IPS-20b (cell line): ENCODE data around the gene PDS5A.
"Not testable (repeated sequence)": the region's sequence is repeated elsewhere in the genome, so short reads cannot be mapped to it uniquely, and the experiment has no call there.

Experiments used
- H3K27ac ChIP-seq: one replicate; pipeline ENCODE4 v1.5.1; 2013; ENCODE audit warnings: low read length
- H3K27me3 ChIP-seq: 2 replicates; pipeline ENCODE4 v1.6.1; 2013; ENCODE audit warnings: mild to moderate bottlenecking, low read length, inconsistent platforms; ENCODE audit not compliant: insufficient read depth
- H3K36me3 ChIP-seq: 2 replicates; pipeline ENCODE4 v1.6.1; 2013; ENCODE audit warnings: low read depth, mild to moderate bottlenecking, inconsistent platforms, low read length, moderate library complexity; ENCODE audit not compliant: insufficient read depth
- H3K4me1 ChIP-seq: 2 replicates; pipeline ENCODE4 v1.6.1; 2013; ENCODE audit warnings: mild to moderate bottlenecking, control low read depth, inconsistent platforms, low read length, moderate library complexity; ENCODE audit not compliant: insufficient read depth
- H3K4me3 ChIP-seq: 2 replicates; pipeline ENCODE4 v1.5.1; 2013; ENCODE audit warnings: mild to moderate bottlenecking, low read length, inconsistent platforms
- H3K9ac ChIP-seq: 2 replicates; pipeline ENCODE4 v1.6.1; 2013; ENCODE audit warnings: low read depth, mild to moderate bottlenecking, inconsistent platforms, low read length, moderate library complexity
- H3K9me3 ChIP-seq: 2 replicates; pipeline ENCODE4 v1.6.1; 2013; ENCODE audit warnings: mild to moderate bottlenecking, low read depth, low read length, inconsistent platforms; ENCODE audit not compliant: insufficient read depth

Gene PDS5A

DNA sequence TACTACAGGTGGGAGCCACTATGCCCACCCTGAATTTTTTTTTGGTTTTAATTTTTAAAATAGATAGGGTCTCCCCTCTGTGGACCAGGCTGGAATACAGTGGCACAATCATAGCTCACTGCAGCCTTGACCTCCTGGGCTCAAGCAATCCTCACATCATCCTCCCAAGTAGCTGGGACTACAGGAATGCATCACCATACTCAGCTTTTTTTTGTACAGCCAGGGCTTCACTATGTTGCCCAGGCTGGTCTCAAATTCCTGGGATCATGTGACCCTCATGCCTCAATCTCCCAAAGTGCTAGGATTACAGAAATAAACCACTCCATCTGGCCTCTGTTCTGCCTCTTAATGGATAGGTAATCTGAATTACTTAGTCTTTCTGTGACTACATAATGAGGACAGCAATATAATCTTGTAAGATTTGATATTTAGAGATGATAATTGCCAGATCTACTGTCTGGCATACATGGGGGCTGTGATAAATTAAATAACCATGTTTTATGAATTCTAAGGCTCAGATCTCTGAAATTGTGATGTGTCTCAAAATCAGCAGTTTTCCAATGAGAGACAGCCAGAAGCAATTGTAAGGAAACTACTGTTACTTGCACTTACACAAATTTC is 26.7 kb downstream of the PDS5A start:
- H3K36me3 ChIP-seq, result no peaks in the 10 kb centered on the region
- no peaks in the 10 kb centered on the region for H3K27me3 ChIP-seq
- H3K9ac ChIP-seq, result no peak overlapping the region
- H3K27ac ChIP-seq, result no peak overlapping the region
- no peak overlapping the region for H3K4me3 ChIP-seq
- H3K9me3 ChIP-seq, result no peaks in the 10 kb centered on the region
- peaks cover 6% of the 10 kb centered on the region; the same call in 1 of the 2 replicates for H3K4me1 ChIP-seq

DNA sequence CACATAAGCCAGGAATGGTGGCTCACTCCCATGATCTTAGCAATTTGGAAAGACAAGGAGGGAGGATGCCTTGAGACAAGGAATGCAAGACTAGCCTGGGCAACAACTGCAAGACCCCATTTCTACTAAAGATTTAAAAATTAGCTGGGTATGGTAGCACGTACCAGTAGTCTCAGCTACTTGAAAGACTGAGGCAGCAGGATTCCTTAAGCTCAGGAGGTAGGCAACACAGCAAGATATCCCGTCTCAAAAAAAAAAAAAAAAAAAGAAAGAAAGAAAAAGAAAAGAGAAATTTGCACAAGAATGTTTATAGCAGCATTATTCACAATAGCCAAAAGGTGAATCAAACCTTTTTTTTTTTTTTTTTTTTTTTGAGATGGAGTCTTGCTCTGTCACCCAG is 29.7 kb downstream of the PDS5A start:
- Histone ChIP-seq H3K9ac (no peak overlapping the region), H3K4me1 (peaks cover 6% of the 10 kb centered on the region; the same call in 1 of the 2 replicates), H3K9me3 (no peaks in the 10 kb centered on the region), H3K27ac (no peak overlapping the region), H3K27me3 (no peaks in the 10 kb centered on the region), H3K4me3 (peak overlapping the region; percentile 29; the same call in 1 of the 2 replicates), H3K36me3 (no peaks in the 10 kb centered on the region)

- Histone ChIP-seq H3K36me3 (no peaks in the 10 kb centered on the region), H3K9me3 (no peaks in the 10 kb centered on the region), H3K27ac (no peak overlapping the region), H3K9ac (no peak overlapping the region), H3K4me3 (no peak overlapping the region), H3K4me1 (peaks cover 6% of the 10 kb centered on the region; the same call in 1 of the 2 replicates), H3K27me3 (no peaks in the 10 kb centered on the region)
Observed at GRCh38 chr4:39947417-39947816, 30.3 kb downstream of the PDS5A start.

DNA sequence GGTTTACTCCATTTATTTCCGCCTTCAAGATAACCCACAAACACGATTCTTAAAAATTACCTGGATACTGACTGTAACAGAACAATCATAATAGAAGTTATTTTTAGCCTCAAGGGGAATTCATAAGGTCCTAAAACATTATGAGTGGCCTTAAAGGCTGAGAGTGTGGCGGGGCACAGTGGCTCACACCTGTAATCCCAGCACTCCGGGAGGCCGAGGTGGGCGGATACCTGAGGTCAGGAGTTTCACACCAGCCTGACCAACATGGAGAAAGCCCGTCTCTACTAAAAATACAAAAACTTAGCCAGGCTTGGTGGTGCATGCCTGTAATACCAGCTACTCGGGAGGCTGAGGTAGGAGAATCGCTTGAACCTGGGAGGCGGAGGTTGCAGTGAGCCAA is 33.5 kb downstream of the PDS5A start:
- H3K9ac ChIP-seq, H3K27me3 ChIP-seq, H3K36me3 ChIP-seq, H3K4me1 ChIP-seq, H3K9me3 ChIP-seq, H3K27ac ChIP-seq, H3K4me3 ChIP-seq: not testable (repeated sequence)

DNA sequence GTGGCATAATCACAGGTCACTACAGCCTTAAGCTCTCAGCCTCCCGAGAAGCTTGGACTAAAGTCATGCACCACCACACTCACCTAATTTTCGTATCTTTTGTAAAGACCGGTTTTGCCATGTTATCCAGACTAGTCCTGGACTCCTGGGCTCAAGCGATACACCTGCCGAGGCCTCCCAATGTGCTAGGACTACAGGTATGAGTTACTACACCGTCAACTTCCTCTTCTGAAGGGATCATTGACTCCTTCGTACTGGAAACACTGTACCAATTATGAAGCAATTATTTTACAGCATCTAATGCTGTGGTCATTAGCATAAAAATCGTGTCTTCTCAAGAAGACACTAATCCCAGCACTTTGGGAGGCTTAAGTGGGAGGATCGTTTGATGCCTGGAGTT is 35.2 kb downstream of the PDS5A start:
- Histone ChIP-seq H3K27me3 (no peaks in the 10 kb centered on the region), H3K4me1 (peaks cover 1% of the 10 kb centered on the region; the same call in 1 of the 2 replicates), H3K36me3 (no peaks in the 10 kb centered on the region; the same call in 1 of the 2 replicates), H3K27ac (no peak overlapping the region), H3K9ac (no peak overlapping the region), H3K4me3 (no peak overlapping the region), H3K9me3 (no peaks in the 10 kb centered on the region)

DNA sequence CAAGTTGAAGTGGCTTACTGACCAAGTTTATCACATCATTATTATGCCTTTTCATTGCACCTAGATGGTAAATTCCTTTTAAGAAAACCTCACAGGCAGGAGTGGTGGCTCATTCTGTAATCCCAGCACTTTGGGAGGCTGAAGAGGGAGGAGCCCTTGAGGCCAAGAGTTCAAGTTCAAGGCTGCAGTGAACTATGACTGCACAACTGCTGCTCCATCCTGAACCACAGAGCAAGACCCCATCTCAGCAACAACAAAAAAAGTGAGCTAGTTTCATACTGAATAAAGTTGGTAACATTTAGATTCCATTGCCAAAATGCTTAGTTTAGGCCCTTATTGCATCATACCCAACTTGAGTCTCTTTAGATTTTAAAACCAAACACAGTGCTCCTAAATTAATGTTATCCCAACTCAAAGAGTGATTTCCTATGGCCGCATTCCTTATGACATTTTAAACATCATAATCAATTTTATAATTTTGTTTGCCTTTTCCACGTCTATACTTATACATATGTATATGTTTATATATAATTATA is 36.0 kb downstream of the PDS5A start:
- H3K36me3 ChIP-seq, result no peaks in the 10 kb centered on the region; the same call in 1 of the 2 replicates
- H3K4me1 ChIP-seq, result peaks cover 5% of the 10 kb centered on the region
- no peak overlapping the region for H3K27ac ChIP-seq
- H3K4me3 ChIP-seq, result no peak overlapping the region
- H3K9me3 ChIP-seq, result no peaks in the 10 kb centered on the region
- no peak overlapping the region for H3K9ac ChIP-seq
- H3K27me3 ChIP-seq, result no peaks in the 10 kb centered on the region

DNA sequence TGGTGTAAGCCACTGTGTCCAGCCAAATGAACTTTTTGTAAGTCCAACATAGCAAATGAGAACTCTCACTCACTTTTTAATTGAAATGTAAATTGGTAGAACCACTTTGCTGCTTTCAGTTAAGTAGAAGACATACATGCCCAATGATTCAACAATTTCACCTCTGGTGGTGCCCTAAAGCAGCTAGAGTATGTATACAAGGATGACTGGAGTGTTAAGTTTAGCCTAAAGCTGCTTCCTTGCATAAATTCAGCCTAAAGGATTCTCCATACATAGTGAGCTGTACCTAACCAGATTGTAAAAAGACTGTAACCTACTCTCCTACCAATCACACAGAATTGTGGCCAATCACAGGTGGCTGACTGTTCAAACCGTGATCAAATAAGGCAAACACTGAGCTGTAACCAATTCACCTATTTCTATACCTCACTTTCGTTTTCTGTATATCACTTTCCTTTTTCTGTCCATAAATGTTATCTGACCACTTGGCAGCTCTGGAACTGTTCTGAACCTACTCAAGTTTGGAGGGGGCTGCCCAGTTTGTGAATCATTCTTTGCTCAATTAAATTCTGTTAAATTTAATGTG is 39.9 kb downstream of the PDS5A start:
- Histone ChIP-seq H3K36me3 (no peaks in the 10 kb centered on the region; the same call in 1 of the 2 replicates), H3K27me3 (no peaks in the 10 kb centered on the region)

DNA sequence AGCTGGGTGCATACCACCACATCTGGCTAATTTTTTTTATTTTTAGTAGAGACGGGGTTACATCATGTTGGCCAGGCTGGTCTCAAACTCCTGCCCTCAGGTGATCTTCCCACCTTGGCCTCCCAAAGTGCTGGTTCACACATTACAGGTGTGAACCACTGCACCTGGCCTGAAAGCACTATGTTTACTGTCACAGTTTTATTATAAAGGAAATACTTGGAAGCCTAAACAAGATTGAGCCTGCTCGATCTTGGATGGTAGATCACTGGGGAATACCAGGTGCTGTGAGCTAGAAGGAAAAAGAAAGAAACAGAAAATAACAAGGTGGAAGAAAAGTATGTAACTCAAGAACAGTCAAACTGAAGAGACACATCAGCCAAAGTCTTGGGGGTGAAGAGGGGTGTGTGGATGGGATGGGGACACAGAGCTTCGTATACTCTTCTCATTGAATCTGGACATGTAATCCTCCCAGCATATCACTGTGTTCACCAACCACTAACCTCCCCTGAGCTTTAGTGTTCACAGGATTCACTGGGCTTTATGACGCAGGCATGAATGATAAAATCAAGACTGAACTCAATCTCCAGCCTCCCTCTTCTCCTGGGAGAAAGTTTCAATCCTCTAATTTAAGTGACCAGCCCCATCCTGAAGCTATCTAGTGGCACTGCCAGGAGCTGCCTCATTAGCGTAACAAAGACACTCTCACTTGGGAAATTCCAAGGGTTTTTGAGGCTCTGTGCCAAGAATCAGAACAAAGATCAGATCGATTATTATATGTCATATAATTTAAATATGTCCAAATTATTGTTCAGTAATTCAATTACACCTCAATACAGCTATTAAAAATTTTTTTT is 40.9 kb downstream of the PDS5A start:
- H3K9me3 ChIP-seq, result no peaks in the 10 kb centered on the region
- H3K4me1 ChIP-seq, result peaks cover 17% of the 10 kb centered on the region
- H3K9ac ChIP-seq, result peak overlapping the region; percentile 56; the same call in 1 of the 2 replicates
- H3K4me3 ChIP-seq, result peak overlapping the region; percentile 44; the same call in 1 of the 2 replicates
- H3K27me3 ChIP-seq, result no peaks in the 10 kb centered on the region
- H3K27ac ChIP-seq, result peak overlapping the region; percentile 94
- no peaks in the 10 kb centered on the region; the same call in 1 of the 2 replicates for H3K36me3 ChIP-seq

More for the DNA sequence above, 39.9 kb downstream of the PDS5A start:
- Histone ChIP-seq H3K4me3 (no peak overlapping the region), H3K9me3 (no peaks in the 10 kb centered on the region), H3K27ac (no peak overlapping the region), H3K4me1 (peaks cover 17% of the 10 kb centered on the region), H3K9ac (no peak overlapping the region)

GRCh38 chr4:39933671-39934590 is 43.8 kb downstream of the PDS5A start:
- Histone ChIP-seq H3K4me3 (no peak overlapping the region), H3K36me3 (no peaks in the 10 kb centered on the region; the same call in 1 of the 2 replicates), H3K9ac (no peak overlapping the region), H3K27ac (no peak overlapping the region), H3K27me3 (no peaks in the 10 kb centered on the region), H3K9me3 (no peaks in the 10 kb centered on the region), H3K4me1 (peaks cover 17% of the 10 kb centered on the region)

DNA sequence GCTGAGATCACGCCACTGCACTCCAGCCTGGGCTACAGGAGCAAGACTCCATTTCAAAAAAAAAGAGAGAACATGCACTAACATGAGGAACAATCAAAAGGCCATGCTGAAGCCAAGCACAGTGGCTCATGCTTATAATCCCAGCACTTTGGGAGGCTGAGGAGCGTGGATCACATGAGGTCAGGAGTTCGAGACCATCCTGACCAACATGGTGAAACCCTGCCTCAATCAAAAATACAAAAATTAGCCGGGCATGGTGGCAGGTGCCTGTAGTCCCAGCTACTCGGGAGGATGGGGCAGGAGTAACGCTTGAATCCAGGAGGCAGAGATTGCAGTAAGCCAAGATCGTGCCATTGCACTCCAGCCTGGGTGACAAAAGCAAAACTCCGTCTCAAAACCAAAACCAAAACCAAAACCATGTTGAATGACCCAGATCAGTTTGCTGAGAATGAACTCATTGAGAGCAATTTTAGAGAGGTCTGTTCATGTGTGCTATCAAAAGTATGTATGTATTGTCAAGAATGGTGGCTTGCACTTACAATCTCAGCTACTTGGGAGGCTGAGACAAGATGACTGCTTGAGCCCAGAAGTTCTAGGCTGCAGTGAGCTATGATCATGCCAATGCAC is 44.8 kb downstream of the PDS5A start:
- H3K27ac ChIP-seq, result no peak overlapping the region
- H3K4me3 ChIP-seq, result no peak overlapping the region

More for the DNA sequence above, 44.8 kb downstream of the PDS5A start:
- H3K9ac ChIP-seq, result no peak overlapping the region
- H3K9me3 ChIP-seq, result no peaks in the 10 kb centered on the region
- H3K4me1 ChIP-seq, result peaks cover 17% of the 10 kb centered on the region
- H3K27me3 ChIP-seq, result no peaks in the 10 kb centered on the region
- H3K36me3 ChIP-seq, result peaks cover 4% of the 10 kb centered on the region
